ENCODE data around the gene GPATCH2L.

The GPATCH2L gene

DNA sequence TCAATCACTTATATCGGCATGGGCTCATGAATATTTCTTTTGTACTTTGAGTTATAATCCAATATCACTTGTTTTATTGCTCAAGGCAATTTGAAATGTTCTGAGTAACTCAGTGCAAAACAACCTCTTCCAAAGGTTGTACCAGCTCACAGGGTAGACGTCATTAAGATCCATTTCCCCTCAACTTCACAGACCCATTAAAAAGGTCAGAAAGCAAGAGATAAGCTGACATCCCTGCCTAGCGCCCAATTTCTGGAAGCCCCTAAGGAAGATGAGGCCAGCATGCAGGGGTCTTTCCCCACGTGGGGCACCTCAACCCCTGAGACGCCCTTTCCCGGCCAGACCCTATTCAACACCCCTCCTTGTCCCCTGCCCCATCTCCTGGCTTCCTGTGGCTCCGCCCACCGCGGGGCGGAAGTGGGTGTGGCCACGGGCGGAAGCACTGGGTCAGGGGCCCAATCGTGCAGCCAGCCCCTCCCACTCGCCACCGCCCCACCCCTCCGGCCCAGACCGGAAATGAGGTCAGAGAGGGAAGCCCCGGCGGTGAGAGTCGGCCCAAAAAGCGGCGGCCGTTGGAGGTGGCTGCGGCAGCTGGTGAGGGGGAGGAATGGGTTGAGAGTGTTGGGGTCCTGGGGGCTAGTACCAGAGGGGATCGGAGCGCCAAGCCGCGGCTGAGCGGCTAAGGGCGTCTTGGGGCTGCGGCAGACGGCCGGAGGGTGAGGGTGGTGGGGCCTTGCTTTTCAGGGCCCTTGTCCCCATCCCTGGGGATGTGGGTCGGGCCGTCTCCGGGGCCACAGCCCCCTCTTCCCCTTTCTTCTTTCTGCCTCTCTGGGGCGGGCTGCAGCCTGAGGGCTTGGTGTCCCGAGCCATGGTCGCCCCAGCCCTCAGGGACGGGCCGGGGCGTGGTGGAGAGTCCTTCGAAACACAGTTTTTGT lies at the start of gene GPATCH2L:
Gene GPATCH2L, plus strand, starts transcription at position 525 of the 935 bp plus-strand sequence. CDS start 2,442 bp downstream, outside the sequence.
- peak; percentile 92 for DNase-seq

GRCh38 chr14:76104802-76105355 lies 46.8 kb upstream of the GPATCH2L start:
- no peak for DNase-seq

- no peak for DNase-seq
Measured at GRCh38 chr14:76106188-76106587, 45.5 kb upstream of the GPATCH2L start.

DNA sequence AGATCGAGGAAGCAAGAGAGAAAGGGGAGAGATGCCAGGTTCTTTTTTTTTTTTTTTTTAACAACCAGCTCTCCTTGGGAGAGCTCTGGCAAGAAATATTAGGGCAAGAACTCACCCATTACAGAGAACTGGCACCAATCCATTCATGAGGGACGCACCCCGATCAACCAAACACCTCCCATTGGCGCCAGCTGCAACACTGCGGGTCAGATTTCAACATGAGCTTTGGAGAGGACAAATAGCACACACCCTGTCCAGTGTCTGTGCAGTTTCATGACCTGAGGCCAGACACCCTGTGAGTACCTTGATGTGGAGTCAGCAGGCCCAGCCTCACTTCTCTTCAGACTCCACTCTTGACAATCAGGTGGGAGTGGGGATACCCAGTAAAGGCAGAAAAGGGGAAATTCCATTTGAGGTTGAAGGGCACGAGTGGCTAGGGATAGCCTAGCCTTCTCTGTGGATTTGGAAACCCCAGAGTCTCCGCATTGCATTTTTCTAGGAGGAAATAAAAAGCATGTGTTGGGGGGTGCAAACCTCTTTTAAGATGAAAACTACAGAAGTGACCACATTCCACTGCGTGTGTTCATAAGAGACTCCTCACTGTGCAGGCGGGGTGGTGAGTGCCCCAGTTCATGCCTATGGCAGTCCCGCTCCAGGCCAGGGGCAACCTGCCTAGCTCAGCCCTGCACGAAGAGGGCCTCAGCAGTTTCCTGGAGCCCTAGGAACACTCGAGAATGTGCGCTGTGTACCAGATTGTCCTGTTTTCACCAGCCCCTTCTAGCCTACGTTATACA lies 42.4 kb upstream of the GPATCH2L start:
- DNase-seq = no peak

- DNase-seq = no peak
Measured at GRCh38 chr14:76112889-76113624, 38.7 kb upstream of the GPATCH2L start.

DNA sequence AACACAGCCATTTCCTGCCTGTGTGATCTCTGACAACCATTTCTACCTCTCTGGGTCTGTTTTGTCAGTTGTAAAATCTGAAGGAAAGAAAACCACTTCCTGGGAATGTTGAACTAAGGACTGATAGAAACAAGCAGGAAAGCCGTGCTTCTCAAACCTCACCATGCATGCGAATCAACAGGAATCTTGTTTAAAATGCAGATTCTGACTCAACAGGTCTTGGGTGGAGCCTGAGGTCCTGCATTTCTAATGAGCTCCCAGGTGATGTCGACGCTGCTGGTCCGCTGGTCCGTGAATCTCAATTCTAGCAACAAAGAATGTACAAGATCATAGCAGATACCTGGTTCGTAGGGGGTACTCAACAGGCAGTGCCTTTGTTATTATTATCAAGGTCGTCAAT lies 38.0 kb upstream of the GPATCH2L start:
- DNase-seq = no peak

GRCh38 chr14:76115010-76115422 lies 36.7 kb upstream of the GPATCH2L start:
- DNase-seq = peak; percentile 11

- DNase-seq = peak; percentile 89
Measured at GRCh38 chr14:76117789-76118484, 33.8 kb upstream of the GPATCH2L start.

DNA sequence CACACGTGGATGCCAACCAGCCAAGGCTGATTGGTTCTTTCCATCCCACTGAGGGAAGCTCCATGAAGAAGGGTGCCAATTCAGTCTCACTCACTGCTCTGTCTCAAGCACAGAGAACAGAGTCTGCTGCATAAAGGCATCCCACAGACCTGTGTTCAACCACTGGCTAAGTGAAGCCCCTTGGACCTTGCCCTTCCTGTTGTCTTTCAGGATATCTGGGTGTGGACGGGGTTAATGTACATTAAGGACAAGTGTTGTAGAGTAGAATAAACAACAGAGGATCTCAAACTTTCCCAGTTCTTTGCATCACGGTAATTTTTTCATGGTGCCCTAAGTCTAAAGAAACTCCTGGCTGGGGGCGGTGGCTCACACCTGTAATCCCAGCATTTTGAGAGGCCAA lies 33.1 kb upstream of the GPATCH2L start:
- no peak for DNase-seq

GRCh38 chr14:76121089-76121748 lies 30.5 kb upstream of the GPATCH2L start:
- DNase-seq = no peak

DNA sequence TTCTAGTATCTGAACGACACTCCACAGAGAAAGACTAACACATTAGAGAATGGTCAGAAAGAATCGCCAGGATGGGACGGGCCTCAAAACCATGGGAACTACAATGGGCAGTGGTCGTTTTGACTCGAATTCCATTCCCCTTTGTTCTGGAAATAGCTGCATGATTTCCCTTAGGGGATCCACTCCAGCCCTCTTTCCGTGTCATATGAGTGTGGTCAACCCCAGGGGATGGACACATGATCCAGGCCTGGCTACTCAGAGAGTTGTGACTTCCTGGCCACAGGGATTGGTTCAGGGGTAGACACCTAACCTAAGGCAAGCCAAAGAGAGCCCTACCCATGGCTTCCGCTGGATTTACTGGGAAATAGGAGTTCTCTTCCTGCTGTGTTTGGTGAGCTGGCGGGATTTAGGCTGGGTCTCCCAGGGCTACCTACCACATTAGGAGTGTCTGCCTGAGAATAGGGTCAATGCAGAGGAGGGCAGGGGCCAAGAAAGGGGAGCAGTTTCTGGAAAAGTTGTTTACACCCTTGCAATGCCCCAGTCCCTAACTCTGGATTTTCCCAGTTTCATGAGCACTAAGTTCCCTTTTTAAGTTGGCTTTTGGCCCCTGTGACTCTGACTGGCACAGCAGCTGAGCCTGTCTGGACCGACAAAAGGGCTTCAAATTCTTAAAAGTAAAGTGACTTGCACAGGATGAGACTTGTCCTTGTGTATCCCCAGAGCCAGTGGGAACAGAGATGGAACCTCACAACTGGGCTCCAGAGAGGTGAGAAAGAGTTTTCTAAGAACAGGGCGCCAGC lies 28.1 kb upstream of the GPATCH2L start:
- no peak for DNase-seq

- DNase-seq = no peak
Measured at GRCh38 chr14:76125511-76125910, 26.2 kb upstream of the GPATCH2L start.

DNA sequence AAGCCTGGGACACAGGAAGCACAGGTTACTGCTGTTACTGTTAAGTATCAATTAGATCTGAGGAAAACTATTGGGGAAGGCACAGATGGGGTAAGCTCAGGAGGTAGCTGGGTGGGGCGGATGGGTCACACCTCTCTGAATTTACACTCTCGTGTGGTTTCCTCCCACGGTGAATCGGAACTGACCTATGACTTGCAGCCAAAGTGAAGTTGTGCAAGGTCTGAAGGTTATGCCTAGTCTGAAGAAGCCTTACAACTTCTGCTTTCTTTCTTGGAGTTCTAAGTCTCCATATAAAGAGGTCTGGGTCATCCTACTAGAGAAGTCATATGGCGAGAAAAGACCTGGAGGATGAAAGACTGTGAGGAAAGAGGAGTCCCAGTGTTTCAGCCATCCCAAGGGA lies 25.6 kb upstream of the GPATCH2L start:
- no peak for DNase-seq

DNA sequence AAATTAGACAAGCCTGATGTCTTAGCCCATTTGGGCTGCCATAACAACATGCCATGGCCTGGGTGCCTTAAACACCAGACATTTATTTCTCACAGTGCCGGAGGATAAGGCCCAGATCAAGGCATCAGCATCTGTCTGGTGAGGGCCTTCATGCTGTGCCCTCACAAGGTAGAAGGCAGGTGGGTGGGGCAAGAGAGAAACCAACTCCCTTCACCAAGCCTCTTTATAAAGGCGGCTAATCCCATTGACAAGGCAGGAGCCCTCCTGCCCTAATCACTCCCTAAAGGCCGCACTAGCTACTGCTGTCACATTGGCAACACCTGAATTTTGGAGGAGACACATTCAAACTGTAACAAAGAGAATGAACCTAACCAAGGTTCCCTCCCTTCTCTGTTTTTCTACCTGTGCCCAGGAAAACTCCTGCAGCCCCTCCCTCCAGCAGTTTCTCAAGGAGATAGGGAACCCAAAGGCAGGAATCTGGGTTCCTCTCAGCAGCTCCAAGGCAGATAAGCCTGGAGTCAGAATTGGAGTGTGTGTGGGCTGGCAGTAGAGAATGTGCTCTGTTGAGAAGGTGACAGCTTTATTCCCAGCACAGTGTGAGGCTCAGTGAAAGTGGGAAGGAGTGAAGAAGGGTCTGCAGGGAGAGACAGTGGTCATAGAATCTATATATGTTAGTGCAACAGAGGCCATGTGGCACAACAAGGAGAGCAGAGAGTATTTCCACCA lies 21.7 kb upstream of the GPATCH2L start:
- no peak for DNase-seq

DNA sequence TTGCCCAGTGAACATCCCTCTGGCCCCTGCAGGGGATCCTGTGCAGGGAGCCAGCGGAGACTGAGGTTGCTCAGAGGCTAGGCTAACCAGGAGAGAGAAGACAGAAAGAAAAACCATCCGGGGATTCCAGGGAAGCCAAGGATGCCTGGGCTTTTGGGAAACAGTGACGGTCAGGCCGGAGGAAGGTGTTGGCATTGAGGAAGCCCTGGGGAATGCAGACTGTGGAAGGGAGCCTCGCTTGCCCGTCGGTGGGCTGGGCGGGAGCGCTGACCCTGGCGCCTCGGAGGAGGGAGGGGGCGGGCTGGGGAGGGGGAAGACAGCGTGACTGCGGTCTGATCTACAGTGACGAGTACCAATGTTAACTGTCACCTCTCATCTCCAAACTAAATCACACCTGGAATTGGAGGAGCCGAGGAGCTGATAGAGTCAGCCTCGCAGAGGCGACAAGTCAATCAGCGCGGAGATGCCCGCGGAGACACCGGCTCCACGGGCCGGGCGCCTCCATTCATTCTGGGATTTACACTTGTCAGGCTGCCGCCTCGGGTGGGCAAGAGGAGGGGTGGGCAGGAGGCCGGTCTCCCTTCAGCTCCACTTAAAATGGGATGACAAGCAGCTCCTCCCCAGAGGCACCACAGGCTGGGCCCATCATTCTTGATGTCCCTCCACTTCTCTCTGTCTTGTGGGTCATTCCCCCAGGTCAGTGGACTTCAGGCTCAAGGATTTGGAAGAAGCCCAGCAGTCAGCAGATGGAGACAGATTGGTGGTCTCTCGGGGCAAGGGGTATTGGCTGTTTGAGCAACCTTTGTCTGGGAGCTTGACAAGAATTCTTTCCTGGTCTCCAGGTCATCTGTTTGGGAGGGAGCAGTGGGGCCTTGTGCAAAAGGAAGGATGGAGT lies 20.4 kb upstream of the GPATCH2L start:
- no peak for DNase-seq

- DNase-seq = no peak
Measured at GRCh38 chr14:76133103-76133502, 18.6 kb upstream of the GPATCH2L start.

DNA sequence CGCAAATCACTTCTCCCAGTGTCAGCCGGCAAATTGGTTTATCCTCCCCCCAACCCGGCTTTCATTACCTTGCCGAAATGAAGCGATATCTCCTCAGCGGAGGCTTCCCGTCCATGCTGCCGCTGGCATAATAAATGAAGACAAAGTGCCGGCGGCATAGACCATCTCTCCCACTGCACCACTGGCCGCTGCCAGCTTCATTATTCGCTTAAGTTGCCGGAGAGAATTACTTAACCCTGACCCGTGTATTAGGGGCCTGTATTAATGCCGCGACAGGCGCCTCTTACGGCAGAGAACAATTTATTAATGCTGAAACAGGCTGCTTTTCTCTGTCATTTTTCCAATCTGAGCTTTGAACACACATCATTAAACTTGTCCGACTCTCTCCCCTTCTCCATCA lies 17.5 kb upstream of the GPATCH2L start:
- DNase-seq = no peak

DNA sequence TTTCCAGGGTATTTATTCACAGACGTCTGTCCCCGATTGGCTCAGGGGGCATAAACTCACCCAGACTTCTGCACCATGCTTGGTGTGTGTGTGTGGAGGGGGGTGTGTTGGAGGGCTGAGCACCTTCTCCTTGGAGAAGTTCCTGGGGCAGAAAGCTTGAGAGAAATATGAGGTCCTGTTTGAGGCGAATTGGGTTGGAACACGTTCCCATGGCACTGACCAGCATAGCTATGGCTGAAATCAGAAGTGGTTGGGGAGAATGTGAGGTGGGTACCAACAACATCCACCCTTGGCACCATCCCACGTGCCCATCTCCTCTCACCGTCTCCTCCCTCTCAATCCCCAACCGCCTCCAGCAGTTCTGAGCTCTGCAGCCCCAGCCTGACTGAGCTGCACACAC lies 16.0 kb upstream of the GPATCH2L start:
- no peak for DNase-seq
